H1 (cell line): ENCODE data around the gene SLC1A5. TPM values are rescaled to one million over a fixed set of nuclear protein-coding genes. Genes with fewer than 3 reads are reported as not detected.
A peak's percentile ranks its signal among the peaks of the same experiment; 100 is the strongest.

Experiments
- CTCF ChIA-PET: fragments of 300-600 bp; sonication (Branson Sonifier 250); formaldehyde crosslinking; loops from one replicate; lab custom pipeline; 2021; ENCODE audit not compliant: partially characterized antibody; lab: Charles Lee
- POLR2A ChIA-PET: fragments of 300-600 bp; sonication (Branson Sonifier 250); formaldehyde crosslinking; loops from one replicate; lab custom pipeline; 2021; ENCODE audit warnings: inconsistent platforms; ENCODE audit not compliant: partially characterized antibody; lab: Charles Lee
- DNase-seq, 2 experiments: peaks; one replicate each; pipeline versions ENCODE4 v3.0.0 to v3.0.0-alpha.2; 2010 to 2022; ENCODE audit warnings: low spot score in 2 of 2, low read depth in 1 of 2, mixed read lengths in 1 of 2
- FAIRE-seq: peaks from 2 replicates; lab custom pipeline; 2011; peaks lifted over from hg19 to GRCh38; lab: Jason Lieb, UNC
- H2AFZ ChIP-seq: 2 replicates; pipeline ENCODE4 v1.8.1; 2012; ENCODE audit warnings: low read length, inconsistent platforms
- H2AK5ac ChIP-seq: 2 replicates; pipeline ENCODE4 v1.6.1; 2013; ENCODE audit warnings: low read depth, low read length
- H2BK120ac ChIP-seq: replicated peaks from 2 replicates; pipeline ENCODE3; 2013; ENCODE audit warnings: low read depth, low read length, inconsistent platforms
- H2BK12ac ChIP-seq: 2 replicates; pipeline ENCODE4 v1.6.1; 2013; ENCODE audit warnings: low read depth, low read length
- H2BK15ac ChIP-seq: 2 replicates; pipeline ENCODE4 v1.6.1; 2013; ENCODE audit warnings: low read length
- H2BK20ac ChIP-seq: 2 replicates; pipeline ENCODE4 v1.6.1; 2013; ENCODE audit warnings: low read length
- H2BK5ac ChIP-seq: 2 replicates; pipeline ENCODE4 v1.6.1; 2013; ENCODE audit warnings: low read depth, low read length
- H3K14ac ChIP-seq: 2 replicates; pipeline ENCODE4 v1.6.1; 2013; ENCODE audit warnings: inconsistent platforms; ENCODE audit not compliant: insufficient read length
- H3K18ac ChIP-seq: 2 replicates; pipeline ENCODE4 v1.6.1; 2013; ENCODE audit warnings: low read length; ENCODE audit errors: extremely low read depth
- H3K23ac ChIP-seq: 2 replicates; pipeline ENCODE4 v1.6.1; 2013; ENCODE audit warnings: inconsistent platforms; ENCODE audit not compliant: insufficient read length
- H3K23me2 ChIP-seq: 2 replicates; pipeline ENCODE4 v1.6.1; 2013; ENCODE audit warnings: low read depth, low read length
- H3K27ac ChIP-seq: 2 replicates; pipeline ENCODE4 v1.6.1; 2011; ENCODE audit warnings: low read depth, low read length, inconsistent platforms
- H3K27me3 ChIP-seq, 4 experiments: replicated peaks in 1 of 4; 1 replicate in 1 of 4; 2 replicates in 3 of 4; pipeline versions ENCODE4 v1.6.1 to v1.8.1; 2011 to 2013; ENCODE audit warnings: low read length in 3 of 4, mild to moderate bottlenecking in 3 of 4, inconsistent platforms in 2 of 4, mixed read lengths in 2 of 4, moderate library complexity in 1 of 4; ENCODE audit not compliant: control insufficient read depth in 3 of 4, insufficient read depth in 3 of 4; ENCODE audit errors: extremely low read depth in 1 of 4
- H3K36me3 ChIP-seq, 4 experiments: 2 replicates each; pipeline versions ENCODE4 v1.6.1 to v1.8.1; 2011 to 2013; ENCODE audit warnings: mild to moderate bottlenecking in 4 of 4, low read length in 3 of 4, moderate library complexity in 2 of 4, control low read depth in 1 of 4, inconsistent platforms in 1 of 4; ENCODE audit not compliant: insufficient read depth in 4 of 4, control insufficient read depth in 2 of 4
- H3K4ac ChIP-seq: replicated peaks from 2 replicates; pipeline ENCODE3; 2013; ENCODE audit warnings: low read length, low read depth, mixed read lengths, inconsistent platforms; ENCODE audit not compliant: insufficient read length
- H3K4me1 ChIP-seq, 4 experiments: replicated peaks in 1 of 4; 1 replicate in 1 of 4; 2 replicates in 3 of 4; pipeline versions ENCODE4 v1.6.1 to v1.8.1; 2011 to 2013; ENCODE audit warnings: low read length in 3 of 4, inconsistent platforms in 2 of 4, mixed read lengths in 1 of 4; ENCODE audit not compliant: insufficient read depth in 4 of 4, control insufficient read depth in 3 of 4
- H3K4me2 ChIP-seq, 2 experiments: 2 replicates each; pipeline versions ENCODE4 v1.6.1 to v1.8.1; 2011 to 2013; ENCODE audit warnings: low read depth in 2 of 2, low read length in 2 of 2, control low read depth in 1 of 2, inconsistent platforms in 1 of 2, mild to moderate bottlenecking in 1 of 2; ENCODE audit not compliant: insufficient read depth in 1 of 2
- H3K4me3 ChIP-seq, 4 experiments: fragments of 200-600, 300-600 bp in 1 of 4; sonication (generic), shearing (Covaris generic), sonication (Bioruptor Twin) in 1 of 4; 2 replicates each; pipeline versions ENCODE4 v1.5.1 to v1.8.1; 2011 to 2016; ENCODE audit warnings: low read length in 4 of 4, low read depth in 3 of 4, control low read depth in 2 of 4, inconsistent platforms in 2 of 4, mild to moderate bottlenecking in 2 of 4, mixed read lengths in 1 of 4, moderate library complexity in 1 of 4; ENCODE audit not compliant: insufficient read depth in 2 of 4; ENCODE audit errors: extremely low read depth in 1 of 4
- H3K56ac ChIP-seq: replicated peaks from 2 replicates; pipeline ENCODE3; 2013; ENCODE audit warnings: low read depth, mild to moderate bottlenecking, mixed read lengths, low read length, inconsistent platforms; ENCODE audit not compliant: insufficient read length
- H3K79me1 ChIP-seq: 2 replicates; pipeline ENCODE4 v1.6.1; 2013; ENCODE audit warnings: low read depth, low read length, control low read depth
- H3K79me2 ChIP-seq, 2 experiments: 2 replicates each; pipeline versions ENCODE4 v1.6.1 to v1.8.1; 2012 to 2013; ENCODE audit warnings: low read length in 2 of 2, mild to moderate bottlenecking in 2 of 2, inconsistent platforms in 1 of 2; ENCODE audit not compliant: insufficient read depth in 2 of 2, control insufficient read depth in 1 of 2
- H3K9ac ChIP-seq, 4 experiments: replicated peaks in 1 of 4; 1 replicate in 1 of 4; 2 replicates in 3 of 4; pipeline versions ENCODE4 v1.6.1 to v1.8.1; 2011 to 2013; ENCODE audit warnings: low read depth in 3 of 4, low read length in 3 of 4, control low read depth in 2 of 4, mild to moderate bottlenecking in 2 of 4, moderate library complexity in 2 of 4, inconsistent platforms in 1 of 4; ENCODE audit errors: extremely low read depth in 1 of 4
- H3K9me3 ChIP-seq, 2 experiments: 2 replicates each; pipeline versions ENCODE4 v1.6.1 to v1.8.1; 2012 to 2013; ENCODE audit warnings: mild to moderate bottlenecking in 2 of 2, moderate library complexity in 2 of 2, control low read depth in 1 of 2, inconsistent platforms in 1 of 2, low read depth in 1 of 2, low read length in 1 of 2, mixed read lengths in 1 of 2; ENCODE audit not compliant: insufficient read depth in 2 of 2
- H4K20me1 ChIP-seq, 2 experiments: replicated peaks in 1 of 2; 2 replicates each; pipeline versions ENCODE3 to v1.8.1; 2011 to 2013; ENCODE audit warnings: inconsistent platforms in 2 of 2, low read length in 2 of 2, mild to moderate bottlenecking in 1 of 2; ENCODE audit not compliant: insufficient read depth in 2 of 2, control insufficient read depth in 1 of 2
- H4K5ac ChIP-seq: 2 replicates; pipeline ENCODE4 v1.6.1; 2013; ENCODE audit warnings: low read length, low read depth, mixed read lengths, inconsistent platforms; ENCODE audit not compliant: insufficient read length
- H4K8ac ChIP-seq: 2 replicates; pipeline ENCODE4 v1.8.0; 2013; ENCODE audit warnings: mild to moderate bottlenecking, moderate library complexity, low read length, inconsistent platforms; ENCODE audit not compliant: insufficient read depth; ENCODE audit errors: extremely low read depth
- H4K91ac ChIP-seq: replicated peaks from 2 replicates; pipeline ENCODE3; 2013; ENCODE audit warnings: low read length, mixed read lengths, inconsistent platforms; ENCODE audit not compliant: insufficient read length
- POU5F1 ChIP-seq: IDR thresholded peaks from 2 replicates; pipeline ENCODE4 v1.6.1; 2011; ENCODE audit warnings: low read depth, mild to moderate bottlenecking, low read length, moderate library complexity
- SAP30 ChIP-seq: fragments of 300-600 bp; sonication (generic); IDR thresholded peaks from 2 replicates; pipeline ENCODE4 v1.7.1; 2012; ENCODE audit warnings: low read length, moderate library complexity, mild to moderate bottlenecking, inconsistent platforms; ENCODE audit not compliant: insufficient read depth, insufficient replicate concordance
- WGBS, 2 experiments: shearing (Covaris generic) in 1 of 2; methylation state at CpG; one replicate each; pipeline versions ENCODE4 v1.1.6 to v1.1.7; 2013 to 2015; ENCODE audit warnings: low lambda C conversion rate in 2 of 2, mixed read lengths in 2 of 2, inconsistent platforms in 1 of 2, low coverage in 1 of 2, missing lambda C conversion rate in 1 of 2; ENCODE audit not compliant: insufficient replicate concordance in 2 of 2, insufficient coverage in 1 of 2, insufficient read length in 1 of 2; ENCODE audit errors: extremely low coverage in 1 of 2, missing lambda C conversion rate in 1 of 2; 5-methylcytosine and 5-hydroxymethylcytosine counted together
- polyA plus RNA-seq, 7 experiments: library from polyadenylated mRNA; depleted of rRNA in 3 of 7; stranded (reverse) in 5 of 7; unstranded in 2 of 7; fragments of >200 nt in 5 of 7; fragments of 200-250 nt in 2 of 7; gene quantifications; 1 replicate in 5 of 7; 2 replicates in 1 of 7; 4 replicates in 1 of 7; pipeline versions ENCODE4 v1.2.1 to v1.2.3, GENCODE V29; 2011 to 2013; ENCODE audit warnings: missing spikeins in 2 of 7, mixed read lengths in 2 of 7
- total RNA-seq: library from RNA; stranded (reverse); fragmentation: NEBNext Ultra II Directional; extraction: Animal tissue kit (Norgen Biotek cat#: 25700); gene quantifications from 2 replicates; pipeline ENCODE4 v1.2.1, GENCODE V29; 2021

Gene SLC1A5
- total and polyA plus RNA-seq, 2 of the 8 experiments (the other 6 are each of a cell fraction or from before 2014, with no cell fraction given) = 291 to 351 TPM

GRCh38 chr19:46725859-46726393 is 62.5 kb downstream of the SLC1A5 start:
- Histone ChIP-seq H4K5ac (no peak overlapping the region), H3K9ac (no peak overlapping the region), H4K91ac (no peak overlapping the region), H3K18ac (no peak overlapping the region), H3K79me1 (peaks cover 8% of the 10 kb centered on the region; the same call in 1 of the 2 replicates), H3K79me2 (peaks cover 0 to 9% of the 10 kb centered on the region in 2 experiments; a peak in 1 of 4 replicates), H4K20me1 (peaks cover 21 to 44% of the 10 kb centered on the region in 2 experiments), H2BK120ac (no peak overlapping the region), H3K9me3 (no peaks in the 10 kb centered on the region), H2BK5ac (no peak overlapping the region), H3K23me2 (no peaks in the 10 kb centered on the region), H3K27me3 (no peaks in the 10 kb centered on the region), H2AK5ac (no peak overlapping the region), H3K27ac (no peak overlapping the region), H4K8ac (no peak overlapping the region), H2AFZ (no peak overlapping the region), H3K4ac (no peak overlapping the region), H3K14ac (no peak overlapping the region), H2BK20ac (no peak overlapping the region), H3K4me1 (peaks cover 0 to 3% (median 0%) of the 10 kb centered on the region in 4 experiments; a peak in 4 of 7 replicates), H3K4me3 (no peak overlapping the region), H3K56ac (no peak overlapping the region), H3K4me2 (no peak overlapping the region), H2BK15ac (no peak overlapping the region), H3K23ac (no peak overlapping the region), H3K36me3 (peaks cover 35 to 80% (median 67%) of the 10 kb centered on the region in 4 experiments), H2BK12ac (no peak overlapping the region)
- WGBS, 2 experiments = 85% methylated on average over 9 of the region's 9 CpGs; no CpG with 5 or more reads in 1 of the 2 experiments
- TF ChIP-seq POU5F1 (0 out of 2 replicates have a peak, but pooled peaks have one; percentile 21), SAP30 (no peak)
- ChIA-PET CTCF (interaction anchor here (1.1 to 15.8 kb wide), 5 partner anchors 10 to 21 kb away, joined by 3 to 188 read pairs (median 46); no protein-coding TSS in a partner anchor), POLR2A (interaction anchor here (1.1 kb wide), 1 partner anchor 15 kb away, joined by 3 read pairs; no protein-coding TSS in a partner anchor)
- FAIRE-seq (no peak), DNase-seq (no peak)
